GM12878 (cell line): ENCODE measurements around the gene EEFSEC. TPM values are rescaled to one million over a fixed set of nuclear protein-coding genes. Genes with fewer than 3 reads are reported as not detected.

Experiments
- ATAC-seq: fragments of 200-7000 bp; cut with Tn5 transposase; 3 replicates; pipeline ENCODE4 v1.9.1; 2020; ENCODE audit warnings: mild to moderate bottlenecking, moderate library complexity
- BruUV-seq: library from RNA; stranded (reverse); fragments of 400-500 nt; replicated peaks from 2 replicates; lab custom pipeline; 2021; lab: Mats Ljungman, UMichigan
- CTCF ChIA-PET: fragments of 300-600 bp; sonication (Branson Sonifier 250); formaldehyde crosslinking; extraction: SDS; loops from one replicate; lab custom pipeline; 2021; ENCODE audit warnings: inconsistent platforms; lab: Yijun Ruan, JAX
- POLR2A ChIA-PET: fragments of 350-600 bp; formaldehyde crosslinking; extraction: SDS; loops from one replicate; lab custom pipeline; 2021; ENCODE audit warnings: inconsistent platforms; lab: Charles Lee
- RAD21 ChIA-PET: fragments of 300-600 bp; sonication (Branson Sonifier 250); formaldehyde crosslinking; loops from one replicate; lab custom pipeline; 2023; ENCODE audit warnings: antibody characterized with exemption; ENCODE audit not compliant: unreplicated experiment; lab: Charles Lee
- SMC1A ChIA-PET: fragments of 300-600 bp; sonication (Branson Sonifier 250); formaldehyde crosslinking; loops from one replicate; lab custom pipeline; 2023; ENCODE audit not compliant: unreplicated experiment, uncharacterized antibody; lab: Charles Lee
- DNase-seq: peaks from one replicate; pipeline ENCODE4 v3.0.0-alpha.2; 2011; ENCODE audit warnings: low read depth, low spot score
- FAIRE-seq: peaks from 3 replicates; lab custom pipeline; 2011; peaks lifted over from hg19 to GRCh38; lab: Jason Lieb, UNC
- H2AFZ ChIP-seq: 2 replicates; pipeline ENCODE4 v1.6.0; 2011; ENCODE audit warnings: low read depth, low read length, control low read depth; ENCODE audit not compliant: control insufficient read depth
- H3K27ac ChIP-seq: 2 replicates; pipeline ENCODE4 v1.5.1; 2011; ENCODE audit warnings: control low read depth; ENCODE audit not compliant: control insufficient read depth, insufficient read depth
- H3K27me3 ChIP-seq, 2 experiments: replicated peaks in 1 of 2; 2 replicates each; pipeline versions ENCODE4 v1.6.0 to v1.6.1; 2011; ENCODE audit warnings: low read length in 1 of 2; ENCODE audit not compliant: control insufficient read depth in 2 of 2, insufficient read depth in 2 of 2
- H3K36me3 ChIP-seq, 2 experiments: 2 replicates each; pipeline ENCODE4 v1.5.1; 2011; ENCODE audit warnings: low read length in 1 of 2; ENCODE audit not compliant: control insufficient read depth in 2 of 2, insufficient read depth in 2 of 2
- H3K4me1 ChIP-seq: 2 replicates; pipeline ENCODE4 v1.6.1; 2011; ENCODE audit warnings: mild to moderate bottlenecking, low read length, moderate library complexity, mixed read lengths; ENCODE audit not compliant: control insufficient read depth, insufficient read depth
- H3K4me2 ChIP-seq: 2 replicates; pipeline ENCODE4 v1.6.0; 2011; ENCODE audit warnings: control low read depth; ENCODE audit not compliant: control insufficient read depth, insufficient read depth
- H3K4me3 ChIP-seq: fragments of 200-600 bp; sonication (generic); 2 replicates; pipeline ENCODE4 v1.5.1; 2016
- H3K79me2 ChIP-seq: 2 replicates; pipeline ENCODE4 v1.6.0; 2011; ENCODE audit warnings: low read length; ENCODE audit not compliant: control insufficient read depth, insufficient read depth
- H3K9ac ChIP-seq: 2 replicates; pipeline ENCODE4 v1.8.0; 2011; ENCODE audit warnings: low read length, control low read depth, mixed read lengths; ENCODE audit not compliant: control insufficient read depth, insufficient read depth
- H3K9me3 ChIP-seq: replicated peaks from 3 replicates; pipeline ENCODE4 v1.5.1; 2011; ENCODE audit warnings: mild to moderate bottlenecking, low read length; ENCODE audit not compliant: control insufficient read depth, insufficient read depth
- H4K20me1 ChIP-seq: 2 replicates; pipeline ENCODE4 v1.6.0; 2011; ENCODE audit not compliant: control insufficient read depth, insufficient read depth
- ATF2 ChIP-seq: IDR thresholded peaks from 2 replicates; pipeline ENCODE4 v1.6.1; 2012; ENCODE audit warnings: low read length, inconsistent platforms
- CREB1 ChIP-seq: IDR thresholded peaks from 2 replicates; pipeline ENCODE4 v1.6.1; 2012; ENCODE audit warnings: low read depth, mild to moderate bottlenecking, inconsistent platforms
- TARDBP ChIP-seq: IDR thresholded peaks from 2 replicates; pipeline ENCODE4 v1.6.1; 2016; ENCODE audit warnings: borderline replicate concordance
- YY1 ChIP-seq: IDR thresholded peaks from 2 replicates; pipeline ENCODE4 v1.6.1; 2011; ENCODE audit warnings: low read depth, mild to moderate bottlenecking, low read length
- ZNF24 ChIP-seq: fragments of 450-650 bp; IDR thresholded peaks from 2 replicates; pipeline ENCODE4 v1.6.1; 2017; ENCODE audit warnings: antibody characterized with exemption, mild to moderate bottlenecking
- WGBS: methylation state at CpG from one replicate; pipeline ENCODE4 v1.1.6; 2016; ENCODE audit warnings: low lambda C conversion rate; ENCODE audit not compliant: insufficient replicate concordance, insufficient coverage; ENCODE audit errors: missing lambda C conversion rate; 5-methylcytosine and 5-hydroxymethylcytosine counted together
- in situ Hi-C: fragments of 300-500 bp; cut with MboI; formaldehyde crosslinking; loops from 9 replicates; pipeline ENCODE4 v1.14.3; 2018; ENCODE audit warnings: mixed read lengths
- intact Hi-C: fragments of 100-400 bp; cut with micrococcal nuclease; formaldehyde crosslinking; loops from one replicate; pipeline ENCODE4 v1.14.2; 2022; ENCODE audit not compliant: unreplicated experiment
- polyA plus RNA-seq, 11 experiments: library from polyadenylated mRNA; depleted of rRNA in 4 of 11; unstranded in 6 of 11; stranded (reverse) in 5 of 11; fragments of >200 nt; fragmentation: Nextera tagmentation in 4 of 11; fragmentation: Illumina TruSeq in 1 of 11; extraction: Ambion mirVana in 4 of 11; extraction: Trizol in 1 of 11; gene quantifications; 1 replicate in 1 of 11; 2 replicates in 10 of 11; pipeline versions ENCODE4 v1.2.1 to v1.2.3, GENCODE V29; 2011 to 2016; ENCODE audit warnings: inconsistent platforms in 2 of 11, missing spikeins in 2 of 11, low read depth in 1 of 11
- total RNA-seq, 4 experiments: library from RNA; depleted of rRNA in 3 of 4; stranded (reverse); fragments of >200 nt in 3 of 4; fragmentation: Illumina TruSeq in 1 of 4; extraction: Trizol in 1 of 4; gene quantifications; 2 replicates each; pipeline versions ENCODE4 v1.2.1 to v1.2.3, GENCODE V29; 2013 to 2021

The EEFSEC gene
- total and polyA plus RNA-seq, 10 of the 15 experiments (the other 5 are each of a cell fraction or from before 2014, with no cell fraction given), result 0.29 to 29.1 (median 16.1) TPM

DNA sequence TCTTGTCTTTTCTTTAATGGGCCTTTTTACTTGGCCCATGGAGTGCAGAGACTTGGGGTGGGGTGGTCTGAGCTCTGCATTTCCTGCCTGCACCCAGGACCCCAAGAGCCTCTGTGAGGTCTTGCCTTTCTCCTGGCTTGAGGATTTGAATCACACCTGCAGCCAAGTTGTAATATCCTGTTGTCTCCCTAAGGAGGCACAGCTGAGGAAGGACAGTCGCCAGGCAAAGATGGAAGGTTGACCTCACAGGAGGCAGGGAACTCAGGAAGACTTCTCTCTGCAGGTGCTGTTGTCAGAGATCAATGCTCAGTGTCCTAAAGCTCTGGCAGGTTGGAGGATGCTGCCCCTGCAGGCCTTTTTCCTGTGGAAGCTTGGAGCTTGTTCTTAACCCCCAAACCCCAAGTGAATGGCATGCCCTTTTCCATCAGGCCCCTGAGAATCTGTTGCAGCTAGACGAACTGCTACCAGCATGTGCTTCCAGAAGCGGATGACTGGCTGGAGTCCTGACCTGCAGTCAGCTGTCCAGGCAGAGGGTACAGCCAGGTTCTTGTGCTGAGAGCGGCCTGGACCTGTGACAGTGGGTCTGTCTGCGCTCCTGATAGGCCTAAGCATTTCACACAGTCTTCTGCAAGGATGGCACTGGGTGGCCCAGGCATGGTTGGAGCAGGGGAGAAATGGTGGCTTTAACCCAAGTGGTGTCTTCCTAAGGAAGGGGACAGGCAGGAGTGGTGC is 120.0 kb downstream of the EEFSEC start:
- intact Hi-C loops, result no loop called here
- BruUV-seq, result no TSS peak

More for the DNA sequence above, 120.0 kb downstream of the EEFSEC start:
- Histone ChIP-seq H3K79me2 (no peaks in the 10 kb centered on the region), H4K20me1 (no peaks in the 10 kb centered on the region), H3K27ac (no peak overlapping the region), H3K27me3 (no peaks in the 10 kb centered on the region), H3K36me3 (no peaks in the 10 kb centered on the region; a peak in 1 of 4 replicates), H2AFZ (no peak overlapping the region), H3K9me3 (no peaks in the 10 kb centered on the region), H3K9ac (no peak overlapping the region), H3K4me1 (no peaks in the 10 kb centered on the region), H3K4me2 (no peak overlapping the region), H3K4me3 (no peak overlapping the region)
- FAIRE-seq, result no peak
- 79% methylated on average over 5 of the region's 5 CpGs for WGBS
- in situ Hi-C loops, result no loop called here
- RAD21 ChIA-PET, result no interaction called here
- ATAC-seq, result no peak
- POLR2A ChIA-PET, result no interaction called here
- TF ChIP-seq CREB1 (no peak), YY1 (no peak), ATF2 (no peak), TARDBP (no peak), ZNF24 (no peak)
- no peak for DNase-seq
- CTCF ChIA-PET, result no interaction called here
- SMC1A ChIA-PET, result no interaction called here
